ENCODE measurements around the gene LUC7L3. TPM values are rescaled to one million over a fixed set of nuclear protein-coding genes. Genes with fewer than 3 reads are reported as not detected.
A peak's percentile ranks its signal among the peaks of the same experiment; 100 is the strongest.
"Not testable (repeated sequence)": the region's sequence is repeated elsewhere in the genome, so short reads cannot be mapped to it uniquely, and the experiment has no call there.

Gene LUC7L3
- total RNA-seq, 1 experiment from 2014 or later, result 185 TPM

DNA sequence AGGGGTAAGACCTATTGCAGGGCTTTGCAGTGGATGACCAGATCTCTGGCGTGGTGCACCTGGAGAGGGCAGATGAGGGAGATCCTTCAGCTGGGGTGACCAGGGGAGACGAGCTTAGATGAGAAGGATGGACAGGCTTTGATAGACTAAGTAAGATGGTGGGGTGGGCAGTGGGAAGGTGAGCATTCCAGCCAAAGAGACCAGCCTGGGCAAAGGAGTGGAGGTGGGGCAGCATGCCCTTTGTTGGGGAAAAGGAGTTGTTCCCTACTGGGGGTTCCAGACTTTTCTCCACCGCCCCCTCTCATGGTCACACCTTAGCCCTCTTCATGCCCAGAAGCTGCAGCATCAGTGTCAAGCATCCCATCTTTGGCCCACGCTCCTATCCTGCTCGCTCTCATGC, 39.3 kb upstream of the LUC7L3 start:
- Histone ChIP-seq H3K27me3 (replicated peaks; ENCODE audit: insufficient read depth, low read depth, low read length, poor library complexity) (no peaks in the 10 kb centered on the region), H3K4me1 (ENCODE audit: insufficient read depth, low read length, poor library complexity, severe bottlenecking) (peaks cover 8% of the 10 kb centered on the region), H3K9me3 (ENCODE audit: low read depth, low read length, poor library complexity, severe bottlenecking) (no peaks in the 10 kb centered on the region), H3K4me3 (ENCODE audit: low read depth, low read length, poor library complexity, severe bottlenecking) (no peak overlapping the region), H3K36me3 (ENCODE audit: insufficient read depth, low read length, poor library complexity, severe bottlenecking) (no peaks in the 10 kb centered on the region), H3K27ac (ENCODE audit: low read depth, low read length, poor library complexity, severe bottlenecking) (no peak overlapping the region)
- intact Hi-C loops (cut with micrococcal nuclease; ENCODE audit: unreplicated experiment), result no loop called here
- ChIA-PET POLR2A (ENCODE audit: low non-redundant PET) (no interaction called here), CTCF (interaction anchor here (0.5 kb wide), 1 partner anchor 57 kb away, joined by 10 read pairs; no protein-coding TSS in a partner anchor)
- TF ChIP-seq, protein P1, sequence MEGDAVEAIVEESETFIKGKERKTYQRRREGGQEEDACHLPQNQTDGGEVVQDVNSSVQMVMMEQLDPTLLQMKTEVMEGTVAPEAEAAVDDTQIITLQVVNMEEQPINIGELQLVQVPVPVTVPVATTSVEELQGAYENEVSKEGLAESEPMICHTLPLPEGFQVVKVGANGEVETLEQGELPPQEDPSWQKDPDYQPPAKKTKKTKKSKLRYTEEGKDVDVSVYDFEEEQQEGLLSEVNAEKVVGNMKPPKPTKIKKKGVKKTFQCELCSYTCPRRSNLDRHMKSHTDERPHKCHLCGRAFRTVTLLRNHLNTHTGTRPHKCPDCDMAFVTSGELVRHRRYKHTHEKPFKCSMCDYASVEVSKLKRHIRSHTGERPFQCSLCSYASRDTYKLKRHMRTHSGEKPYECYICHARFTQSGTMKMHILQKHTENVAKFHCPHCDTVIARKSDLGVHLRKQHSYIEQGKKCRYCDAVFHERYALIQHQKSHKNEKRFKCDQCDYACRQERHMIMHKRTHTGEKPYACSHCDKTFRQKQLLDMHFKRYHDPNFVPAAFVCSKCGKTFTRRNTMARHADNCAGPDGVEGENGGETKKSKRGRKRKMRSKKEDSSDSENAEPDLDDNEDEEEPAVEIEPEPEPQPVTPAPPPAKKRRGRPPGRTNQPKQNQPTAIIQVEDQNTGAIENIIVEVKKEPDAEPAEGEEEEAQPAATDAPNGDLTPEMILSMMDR (conservative IDR thresholded peaks at IDR 0.05; ENCODE audit: low read depth, low read length), result no peak
- TF ChIP-seq EZH2 (IDR thresholded peaks at IDR 0.05; ENCODE audit: borderline replicate concordance, low read depth, low read length, poor library complexity, severe bottlenecking), result no peak
- no peak for DNase-seq (ENCODE audit: low spot score)
- BruUV-seq (replicated peaks), result no TSS peak

DNA sequence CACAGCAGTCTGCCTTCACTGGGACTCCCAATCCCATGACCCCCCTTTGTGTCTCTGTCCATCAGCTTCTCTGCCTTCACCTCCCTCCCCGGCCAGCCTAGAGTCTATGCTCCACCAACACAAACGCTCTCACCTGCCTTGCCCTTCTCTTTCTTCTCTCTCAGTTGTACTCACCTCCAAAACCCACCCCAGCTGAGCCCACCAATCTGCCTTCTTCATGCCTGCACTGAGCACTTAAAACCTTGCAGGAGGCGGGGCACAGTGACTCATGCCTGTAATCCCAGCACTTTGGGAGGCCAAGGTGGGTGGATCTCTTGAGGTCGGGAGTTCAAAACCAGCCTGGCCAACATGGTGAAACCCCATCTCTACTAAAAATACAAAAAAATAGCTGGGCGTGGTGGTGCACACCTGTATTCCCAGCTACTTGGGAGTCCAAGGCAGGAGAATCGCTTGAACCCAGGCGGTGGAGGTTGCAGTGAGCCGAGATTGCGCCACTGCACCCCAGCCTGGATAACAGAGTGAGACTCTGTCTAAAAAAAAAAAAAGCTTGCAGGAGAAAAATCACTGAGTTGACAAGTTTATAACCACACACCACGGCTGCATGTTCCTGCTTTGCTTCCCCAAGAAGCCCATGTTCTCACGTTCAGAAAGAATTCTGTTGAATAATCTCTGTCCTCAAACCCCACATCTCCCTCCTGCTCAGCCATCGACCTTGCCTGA, 38.7 kb upstream of the LUC7L3 start:
- H3K4me1 ChIP-seq (ENCODE audit: insufficient read depth, low read length, poor library complexity, severe bottlenecking); BruUV-seq (replicated peaks); DNase-seq (ENCODE audit: low spot score); H3K36me3 ChIP-seq (ENCODE audit: insufficient read depth, low read length, poor library complexity, severe bottlenecking); H3K4me3 ChIP-seq (ENCODE audit: low read depth, low read length, poor library complexity, severe bottlenecking); H3K9me3 ChIP-seq (ENCODE audit: low read depth, low read length, poor library complexity, severe bottlenecking); H3K27ac ChIP-seq (ENCODE audit: low read depth, low read length, poor library complexity, severe bottlenecking); H3K27me3 ChIP-seq (replicated peaks; ENCODE audit: insufficient read depth, low read depth, low read length, poor library complexity); POLR2A ChIA-PET (ENCODE audit: low non-redundant PET): not testable (repeated sequence)
- CTCF ChIA-PET, result interaction anchor here (1.2 kb wide), 1 partner anchor 130 kb away, joined by 5 read pairs; no protein-coding TSS in a partner anchor
- intact Hi-C loops (cut with micrococcal nuclease; ENCODE audit: unreplicated experiment), result loop anchor here (1.0 kb wide), 2 partner anchors 50 to 133 kb away; partner anchors contain the start of gene SPATA20

DNA sequence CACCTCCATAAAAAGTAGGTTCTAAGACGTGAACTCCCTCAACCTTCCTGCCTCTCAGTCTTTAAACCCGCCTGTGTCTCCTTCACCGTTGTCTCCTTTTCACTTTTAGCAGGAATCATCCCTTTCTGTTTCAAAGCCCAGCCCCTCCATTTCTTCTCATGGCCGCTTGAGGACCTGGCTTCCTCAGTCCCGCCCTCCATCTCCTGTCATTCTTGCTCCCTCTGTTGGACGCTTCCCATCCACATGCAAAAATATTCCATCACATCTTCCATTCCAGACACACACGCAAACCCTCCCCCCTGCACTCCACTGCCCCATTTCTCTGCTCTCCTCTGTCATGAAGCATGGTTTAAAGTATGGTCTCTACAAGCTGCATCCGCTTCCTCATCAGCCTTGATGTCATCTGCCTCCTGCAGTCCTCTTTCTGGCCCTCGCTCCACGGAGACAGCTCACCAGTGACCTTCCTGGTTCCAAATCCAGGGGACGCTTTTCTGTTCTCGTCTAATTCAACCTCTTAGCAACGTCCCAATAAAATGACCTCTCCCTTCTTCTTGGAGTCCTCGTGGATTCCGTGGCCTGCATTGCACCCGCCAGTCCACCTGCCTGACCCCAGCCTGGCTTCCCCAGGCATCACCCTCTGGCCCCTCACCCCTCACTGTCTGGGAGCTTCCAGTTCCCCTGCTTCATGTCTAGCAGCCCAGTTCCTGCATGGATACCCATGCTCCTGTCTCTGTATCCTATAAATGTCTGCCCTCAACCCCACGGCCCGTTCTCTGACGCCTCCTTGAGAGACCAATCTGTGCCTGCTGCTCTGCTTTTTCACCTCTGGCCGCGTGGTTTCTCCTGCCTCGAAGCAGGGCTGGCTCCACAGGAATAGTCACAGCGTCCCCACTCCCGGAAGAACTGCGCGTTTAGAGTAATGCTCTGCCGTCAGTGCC, 37.9 kb upstream of the LUC7L3 start:
- H3K36me3 ChIP-seq (ENCODE audit: insufficient read depth, low read length, poor library complexity, severe bottlenecking), result no peaks in the 10 kb centered on the region
- H3K27me3 ChIP-seq (replicated peaks; ENCODE audit: insufficient read depth, low read depth, low read length, poor library complexity), result no peaks in the 10 kb centered on the region
- TF ChIP-seq EZH2 (IDR thresholded peaks at IDR 0.05; ENCODE audit: borderline replicate concordance, low read depth, low read length, poor library complexity, severe bottlenecking), result no peak
- TF ChIP-seq, protein P1 (conservative IDR thresholded peaks at IDR 0.05; ENCODE audit: low read depth, low read length), result peak; percentile 81
- intact Hi-C loops (cut with micrococcal nuclease; ENCODE audit: unreplicated experiment), result loop anchor here (1.0 kb wide), 2 partner anchors 51 to 134 kb away; partner anchors contain the start of gene SPATA20
- peaks cover 8% of the 10 kb centered on the region for H3K4me1 ChIP-seq (ENCODE audit: insufficient read depth, low read length, poor library complexity, severe bottlenecking)
- peak; percentile 88 for DNase-seq (ENCODE audit: low spot score)
- no peak overlapping the region for H3K27ac ChIP-seq (ENCODE audit: low read depth, low read length, poor library complexity, severe bottlenecking)
- POLR2A ChIA-PET (ENCODE audit: low non-redundant PET), result no interaction called here
- no peak overlapping the region for H3K4me3 ChIP-seq (ENCODE audit: low read depth, low read length, poor library complexity, severe bottlenecking)
- no TSS peak for BruUV-seq (replicated peaks)
- CTCF ChIA-PET, result interaction anchor here (0.8 to 1.3 kb wide), 3 partner anchors 51 to 131 kb away, joined by 3 to 5 read pairs (median 4); no protein-coding TSS in a partner anchor
- H3K9me3 ChIP-seq (ENCODE audit: low read depth, low read length, poor library complexity, severe bottlenecking), result no peaks in the 10 kb centered on the region
